SK-N-MC (cell line): ENCODE measurements around the gene NPIPA7.
"Not testable (repeated sequence)": the region's sequence is repeated elsewhere in the genome, so short reads cannot be mapped to it uniquely, and the experiment has no call there.

Experiments
- EZH2 ChIP-seq: fragments of 200-600 bp; sonication (generic); IDR thresholded peaks from one replicate; pipeline ENCODE4 v1.6.1; 2017; ENCODE audit warnings: antibody characterized with exemption
- POLR2AphosphoS5 ChIP-seq: IDR thresholded peaks from 2 replicates; pipeline ENCODE4 v1.6.1; 2012; ENCODE audit warnings: mild to moderate bottlenecking, low read depth, low read length, borderline replicate concordance

DNA sequence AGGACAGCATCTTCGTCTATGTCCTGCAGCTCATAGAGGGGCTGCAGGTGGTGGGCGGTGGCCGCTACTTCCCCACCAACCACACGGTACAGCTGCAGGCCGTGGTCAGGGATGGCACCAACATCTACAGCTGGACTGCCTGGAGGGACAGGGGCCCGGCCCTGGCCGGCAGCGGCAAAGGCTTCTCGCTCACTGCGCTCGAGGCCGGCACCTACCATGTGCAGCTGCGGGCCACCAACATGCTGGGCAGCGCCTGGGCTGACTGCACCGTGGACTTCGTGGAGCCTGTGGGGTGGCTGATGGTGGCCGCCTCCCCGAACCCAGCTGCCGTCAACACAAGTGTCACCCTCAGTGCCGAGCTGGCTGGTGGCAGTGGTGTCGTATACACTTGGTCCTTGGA lies 13.6 kb upstream of the NPIPA7 start:
- TF ChIP-seq POLR2AphosphoS5, EZH2: not testable (repeated sequence)
